ENCODE data around the gene GALNT17. TPM values are rescaled to one million over a fixed set of nuclear protein-coding genes. Genes with fewer than 3 reads are reported as not detected.

Gene GALNT17
- total RNA-seq, 2 donors from 2014 or later: not detected

DNA sequence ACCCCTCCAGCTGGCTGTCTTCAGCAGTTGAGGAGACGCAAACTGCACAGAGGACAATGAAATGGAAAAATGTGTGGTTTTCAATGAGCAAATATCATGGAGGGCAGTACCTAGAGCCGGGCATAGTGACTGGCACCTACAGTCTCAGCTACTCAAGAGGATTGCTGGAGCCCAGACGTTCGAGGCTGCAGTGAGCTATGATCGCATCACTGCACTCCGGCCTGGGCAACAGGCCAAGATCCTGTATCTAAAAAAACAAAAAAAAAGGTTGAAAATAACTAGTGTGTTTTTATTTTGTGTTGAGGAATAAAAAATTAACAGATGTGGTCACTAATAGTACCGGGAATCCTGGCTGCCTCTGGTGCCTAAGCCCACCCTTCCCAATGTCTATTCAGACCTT, 345.5 kb downstream of the GALNT17 start:
- DNase-seq (ENCODE audit: low spot score) (no peak), ATAC-seq (no peak)
- H3K9me3 Mint-ChIP-seq: peaks cover 8% of the 10 kb centered on the region
- no peaks in the 10 kb centered on the region for H3K4me1 Mint-ChIP-seq (ENCODE audit: low read depth in 2 of 2)
- H3K36me3 Mint-ChIP-seq: peaks cover 4% of the 10 kb centered on the region
- H3K27ac Mint-ChIP-seq: no peak overlapping the region
- H3K27me3 Mint-ChIP-seq: no peaks in the 10 kb centered on the region
- no peak overlapping the region for H3K4me3 Mint-ChIP-seq

GRCh38 chr7:71479231-71479630, 347.3 kb downstream of the GALNT17 start:
- DNase-seq (ENCODE audit: low spot score) (no peak), ATAC-seq (no peak)
- H3K36me3 Mint-ChIP-seq: peaks cover 4% of the 10 kb centered on the region
- no peak overlapping the region for H3K4me3 Mint-ChIP-seq
- H3K27me3 Mint-ChIP-seq: no peaks in the 10 kb centered on the region
- H3K9me3 Mint-ChIP-seq: peaks cover 8% of the 10 kb centered on the region
- H3K4me1 Mint-ChIP-seq (ENCODE audit: low read depth in 2 of 2): no peaks in the 10 kb centered on the region
- no peak overlapping the region for H3K27ac Mint-ChIP-seq

GRCh38 chr7:71480791-71481190, 348.8 kb downstream of the GALNT17 start:
- Mint-ChIP-seq H3K36me3 (peaks cover 4% of the 10 kb centered on the region), H3K4me3 (no peak overlapping the region), H3K27ac (no peak overlapping the region), H3K27me3 (no peaks in the 10 kb centered on the region), H3K9me3 (peaks cover 8% of the 10 kb centered on the region), H3K4me1 (ENCODE audit: low read depth in 2 of 2) (no peaks in the 10 kb centered on the region)
- ATAC-seq (no peak), DNase-seq (ENCODE audit: low spot score) (no peak)

GRCh38 chr7:71482284-71482683, 350.3 kb downstream of the GALNT17 start:
- Mint-ChIP-seq H3K27ac (no peak overlapping the region), H3K36me3 (no peaks in the 10 kb centered on the region), H3K9me3 (no peaks in the 10 kb centered on the region), H3K4me1 (ENCODE audit: low read depth in 2 of 2) (no peaks in the 10 kb centered on the region), H3K4me3 (no peak overlapping the region), H3K27me3 (no peaks in the 10 kb centered on the region)
- no peak for ATAC-seq
- DNase-seq (ENCODE audit: low spot score): no peak

DNA sequence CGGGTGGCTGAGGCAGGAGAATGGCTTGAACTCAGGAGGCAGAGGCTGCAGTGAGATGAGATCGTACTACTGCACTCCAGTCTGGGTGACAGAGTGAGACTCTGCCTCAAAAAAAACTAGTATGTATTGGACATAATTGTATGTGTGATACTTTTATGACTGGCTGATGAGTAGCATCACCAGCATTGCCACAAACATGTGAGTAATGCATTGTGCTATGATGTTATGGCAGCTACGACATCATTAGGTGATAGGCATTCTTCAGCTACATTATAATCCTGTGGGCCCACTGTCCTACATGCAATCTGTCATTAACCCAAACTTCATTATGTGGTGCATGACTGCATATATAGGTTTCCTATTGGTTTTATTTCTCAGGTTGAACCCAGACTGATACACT, 352.4 kb downstream of the GALNT17 start:
- Mint-ChIP-seq H3K36me3 (no peaks in the 10 kb centered on the region), H3K9me3 (no peaks in the 10 kb centered on the region), H3K4me1 (ENCODE audit: low read depth in 2 of 2) (no peaks in the 10 kb centered on the region), H3K4me3 (no peak overlapping the region), H3K27me3 (no peaks in the 10 kb centered on the region), H3K27ac (no peak overlapping the region)
- ATAC-seq (no peak), DNase-seq (ENCODE audit: low spot score) (no peak)

GRCh38 chr7:71485586-71485985, 353.6 kb downstream of the GALNT17 start:
- H3K4me1 Mint-ChIP-seq (ENCODE audit: low read depth in 2 of 2): no peaks in the 10 kb centered on the region
- no peak for ATAC-seq
- no peak for DNase-seq (ENCODE audit: low spot score)
- H3K27ac Mint-ChIP-seq: no peak overlapping the region
- no peaks in the 10 kb centered on the region for H3K9me3 Mint-ChIP-seq
- no peaks in the 10 kb centered on the region for H3K36me3 Mint-ChIP-seq
- H3K27me3 Mint-ChIP-seq: no peaks in the 10 kb centered on the region
- H3K4me3 Mint-ChIP-seq: no peak overlapping the region

DNA sequence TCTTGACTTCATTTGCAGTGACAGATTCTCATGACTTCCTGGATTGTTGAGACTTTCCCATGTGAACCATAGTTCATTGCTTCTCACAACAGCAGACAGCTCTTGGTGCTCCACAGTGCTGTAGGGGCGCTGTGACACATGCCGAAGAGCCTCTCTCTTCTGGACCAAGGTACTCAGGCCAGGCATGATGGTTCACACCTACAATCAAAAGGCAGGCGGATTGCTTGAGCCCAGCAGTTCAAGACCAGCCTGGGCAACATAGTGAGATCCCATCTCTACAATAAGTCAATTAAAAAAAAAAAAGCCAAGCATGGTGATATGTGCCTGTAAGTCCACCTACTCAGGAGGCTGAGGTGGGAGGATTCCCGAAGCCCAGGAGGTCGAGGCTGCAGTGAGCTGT, 354.5 kb downstream of the GALNT17 start:
- ATAC-seq: no peak
- Mint-ChIP-seq H3K36me3 (no peaks in the 10 kb centered on the region), H3K9me3 (no peaks in the 10 kb centered on the region), H3K27me3 (no peaks in the 10 kb centered on the region), H3K4me3 (no peak overlapping the region), H3K27ac (no peak overlapping the region), H3K4me1 (ENCODE audit: low read depth in 2 of 2) (no peaks in the 10 kb centered on the region)
- no peak for DNase-seq (ENCODE audit: low spot score)

DNA sequence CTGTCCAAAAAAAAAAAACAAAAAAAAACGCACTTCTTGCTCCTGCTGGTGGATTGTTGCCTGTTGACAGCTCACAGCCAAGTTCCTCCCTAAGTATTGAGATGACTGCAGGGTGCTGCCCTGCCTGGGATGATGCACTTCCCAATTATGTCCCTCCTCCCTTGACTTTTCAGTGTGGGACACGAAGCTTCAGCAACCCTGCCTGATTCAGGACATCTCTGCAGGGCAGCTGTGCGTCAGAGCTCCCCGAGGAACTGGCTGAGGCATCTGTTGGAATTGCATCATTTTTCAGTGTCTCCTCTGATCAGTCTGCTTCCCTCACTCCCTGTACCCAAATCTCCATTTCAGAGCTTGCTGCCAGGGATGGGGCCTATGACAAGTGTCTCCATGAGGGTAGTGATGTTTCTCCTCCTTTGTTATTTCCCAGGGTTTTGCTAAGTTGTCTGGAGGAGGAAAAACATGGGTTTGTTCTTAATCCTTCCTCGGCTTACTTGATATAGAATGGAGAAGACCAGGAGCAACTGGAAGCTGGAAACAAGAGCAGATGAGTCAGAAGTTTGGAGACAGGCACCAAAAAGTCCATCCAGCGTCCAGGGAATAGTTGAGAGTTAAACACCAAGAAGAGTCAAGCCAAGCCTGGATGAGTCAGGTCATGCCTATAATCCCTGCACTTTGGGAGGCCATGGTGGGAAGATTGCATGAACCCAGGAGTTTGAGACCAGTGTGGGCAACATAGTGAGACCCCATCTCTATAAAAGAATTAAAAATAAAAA, 355.1 kb downstream of the GALNT17 start:
- Mint-ChIP-seq H3K36me3 (no peaks in the 10 kb centered on the region), H3K27ac (no peak overlapping the region), H3K9me3 (no peaks in the 10 kb centered on the region), H3K27me3 (no peaks in the 10 kb centered on the region), H3K4me3 (no peak overlapping the region), H3K4me1 (ENCODE audit: low read depth in 2 of 2) (no peaks in the 10 kb centered on the region)
- ATAC-seq (no peak), DNase-seq (ENCODE audit: low spot score) (no peak)

DNA sequence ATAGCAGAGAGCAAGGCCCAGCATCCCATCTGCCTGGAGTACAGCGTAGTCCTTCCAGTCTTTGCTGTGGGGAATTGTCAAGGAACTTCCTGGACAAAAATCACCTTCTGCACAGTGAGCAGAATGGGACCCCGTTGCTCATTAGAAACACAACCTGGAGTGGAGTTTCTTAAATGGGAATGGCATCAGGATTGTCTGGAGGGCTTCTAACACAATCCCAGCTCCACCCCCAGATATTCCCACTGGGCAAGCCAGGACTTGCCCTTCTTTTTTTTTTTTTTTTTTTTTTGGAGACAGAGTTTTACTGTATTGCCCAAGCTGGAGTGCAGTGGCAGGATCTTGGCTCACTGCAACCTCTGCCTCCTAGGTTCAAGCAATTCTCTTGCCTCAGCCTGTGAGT, 356.4 kb downstream of the GALNT17 start:
- H3K4me1 Mint-ChIP-seq (ENCODE audit: low read depth in 2 of 2): no peaks in the 10 kb centered on the region
- no peak overlapping the region for H3K4me3 Mint-ChIP-seq
- H3K27ac Mint-ChIP-seq: no peak overlapping the region
- peaks cover 2% of the 10 kb centered on the region for H3K9me3 Mint-ChIP-seq
- no peaks in the 10 kb centered on the region for H3K27me3 Mint-ChIP-seq
- ATAC-seq: no peak
- no peaks in the 10 kb centered on the region for H3K36me3 Mint-ChIP-seq
- no peak for DNase-seq (ENCODE audit: low spot score)

DNA sequence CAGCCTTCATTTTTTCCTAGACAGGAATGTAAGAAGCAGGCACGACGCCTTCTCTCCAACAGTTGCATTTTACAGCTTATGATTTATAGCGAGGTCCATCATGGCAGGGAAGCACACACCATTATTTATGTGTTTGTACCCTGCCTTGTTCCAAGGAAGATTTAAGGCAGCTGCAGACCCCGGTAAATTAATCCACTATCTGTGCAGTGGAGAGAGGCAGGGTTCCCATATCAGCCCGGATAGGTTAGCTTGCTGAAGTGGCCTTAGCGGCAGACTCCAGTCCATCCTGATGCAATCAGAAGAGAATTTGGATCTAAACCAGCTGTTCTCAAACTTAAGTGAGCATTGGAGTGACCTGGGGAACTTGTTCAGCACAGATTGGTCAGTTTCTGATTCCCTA, 359.4 kb downstream of the GALNT17 start:
- H3K9me3 Mint-ChIP-seq: peaks cover 2% of the 10 kb centered on the region
- no peaks in the 10 kb centered on the region for H3K36me3 Mint-ChIP-seq
- H3K4me1 Mint-ChIP-seq (ENCODE audit: low read depth in 2 of 2): no peaks in the 10 kb centered on the region
- H3K4me3 Mint-ChIP-seq: no peak overlapping the region
- H3K27me3 Mint-ChIP-seq: no peaks in the 10 kb centered on the region
- ATAC-seq (no peak), DNase-seq (ENCODE audit: low spot score) (no peak)
- H3K27ac Mint-ChIP-seq: no peak overlapping the region

DNA sequence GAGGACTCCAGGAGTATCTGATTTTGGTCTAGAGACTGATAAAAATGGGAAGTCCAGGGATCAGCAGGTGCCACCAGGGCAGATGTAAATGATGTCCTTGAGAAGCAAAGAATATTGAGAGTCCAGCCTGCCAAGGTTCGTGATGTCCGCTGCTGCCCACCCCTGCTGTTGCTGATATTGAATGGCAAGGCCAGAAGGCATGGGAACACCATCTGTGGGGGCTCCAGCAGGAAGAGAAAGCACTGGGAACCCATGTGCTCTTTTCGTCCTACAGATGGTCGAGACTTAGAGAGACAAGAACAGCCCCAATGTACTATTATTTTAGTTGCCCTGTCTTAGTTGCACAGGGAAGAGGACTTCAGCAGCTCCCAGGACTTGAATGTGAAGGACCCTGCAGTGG, 363.9 kb downstream of the GALNT17 start:
- Mint-ChIP-seq H3K27me3 (no peaks in the 10 kb centered on the region), H3K9me3 (peaks cover 10% of the 10 kb centered on the region), H3K4me1 (ENCODE audit: low read depth in 2 of 2) (no peaks in the 10 kb centered on the region), H3K27ac (no peak overlapping the region), H3K4me3 (no peak overlapping the region), H3K36me3 (no peaks in the 10 kb centered on the region)
- no peak for DNase-seq (ENCODE audit: low spot score)
- no peak for ATAC-seq

- H3K4me3 Mint-ChIP-seq: no peak overlapping the region
- H3K27me3 Mint-ChIP-seq: no peaks in the 10 kb centered on the region
- H3K9me3 Mint-ChIP-seq: peaks cover 7% of the 10 kb centered on the region
- H3K4me1 Mint-ChIP-seq (ENCODE audit: low read depth in 2 of 2): no peaks in the 10 kb centered on the region
- no peak overlapping the region for H3K27ac Mint-ChIP-seq
- H3K36me3 Mint-ChIP-seq: no peaks in the 10 kb centered on the region
- ATAC-seq (no peak), DNase-seq (ENCODE audit: low spot score) (no peak)
These were observed 365.5 kb downstream of the GALNT17 start for GRCh38 chr7:71497256-71497946.

GRCh38 chr7:71498381-71498780, 366.4 kb downstream of the GALNT17 start:
- Mint-ChIP-seq H3K27me3 (no peaks in the 10 kb centered on the region), H3K4me3 (no peak overlapping the region), H3K27ac (no peak overlapping the region), H3K9me3 (peaks cover 11% of the 10 kb centered on the region), H3K36me3 (no peaks in the 10 kb centered on the region), H3K4me1 (ENCODE audit: low read depth in 2 of 2) (no peaks in the 10 kb centered on the region)
- ATAC-seq: no peak
- DNase-seq (ENCODE audit: low spot score): no peak

DNA sequence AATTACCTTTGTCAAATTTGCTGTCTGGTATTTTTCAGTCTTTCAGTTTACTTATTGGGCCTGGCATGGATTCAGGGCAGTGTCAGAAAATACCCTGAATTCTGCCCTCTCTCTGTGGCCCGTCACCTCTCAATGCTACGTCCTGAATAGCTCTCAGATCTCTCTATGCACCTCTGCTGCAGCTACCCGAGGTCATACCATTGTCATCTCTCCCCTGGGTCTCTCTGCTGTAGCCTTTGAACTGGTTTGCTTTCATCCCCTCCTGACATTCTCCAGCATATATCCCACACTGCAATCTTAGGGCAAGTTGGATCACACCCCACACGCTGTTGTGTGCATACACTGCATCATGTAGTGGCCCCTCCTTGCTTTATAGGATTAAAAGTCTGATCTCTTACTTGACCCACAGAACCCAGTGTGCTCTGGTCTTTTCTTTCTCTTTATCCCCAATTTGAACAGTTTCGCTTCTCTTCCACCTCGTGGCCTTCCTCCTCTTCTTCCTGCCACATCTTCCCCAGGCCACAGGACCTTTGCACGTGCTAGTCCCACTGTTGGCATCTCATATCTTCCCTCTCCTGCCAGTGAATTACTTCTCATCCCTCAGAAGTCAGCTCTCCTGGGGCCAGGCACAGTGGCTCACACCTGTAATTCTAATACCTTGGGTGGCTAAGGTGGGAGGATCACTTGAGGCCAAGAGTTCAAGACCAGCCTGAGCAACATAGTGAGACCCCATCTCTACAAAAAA, 372.9 kb downstream of the GALNT17 start:
- no peak overlapping the region for H3K27ac Mint-ChIP-seq
- H3K4me1 Mint-ChIP-seq (ENCODE audit: low read depth in 2 of 2): no peaks in the 10 kb centered on the region
- H3K36me3 Mint-ChIP-seq: no peaks in the 10 kb centered on the region
- no peaks in the 10 kb centered on the region for H3K27me3 Mint-ChIP-seq
- peaks cover 16% of the 10 kb centered on the region for H3K9me3 Mint-ChIP-seq
- ATAC-seq (no peak), DNase-seq (ENCODE audit: low spot score) (no peak)
- no peak overlapping the region for H3K4me3 Mint-ChIP-seq
